Limb (tissue), 2 donors: ENCODE data around the gene GPR150.
A peak's percentile ranks its signal among the peaks of the same experiment; 100 is the strongest.

ENCODE experiments used
- DNase-seq, 2 donors: peaks; one replicate each; pipeline ENCODE4 v3.0.0-alpha.2; 2016; ENCODE audit errors: extremely low spot score in 2 of 2

Gene GPR150

GRCh38 chr5:95620030-95620869 is at the start of gene GPR150:
Gene GPR150, plus strand, starts transcription at chr5:95620087. Its CDS starts 189 bp downstream, at chr5:95620276.
- DNase-seq = no peak

GRCh38 chr5:95572016-95572415 is 47.9 kb upstream of the GPR150 start:
- no peak for DNase-seq

GRCh38 chr5:95581576-95581975 is 38.3 kb upstream of the GPR150 start:
- no peak for DNase-seq

- DNase-seq = no peak
Observed at GRCh38 chr5:95583992-95584391, 35.9 kb upstream of the GPR150 start.

GRCh38 chr5:95590880-95591279 is 29.0 kb upstream of the GPR150 start:
- DNase-seq = no peak

- DNase-seq = no peak
Observed at GRCh38 chr5:95591490-95591901, 28.4 kb upstream of the GPR150 start.

GRCh38 chr5:95595289-95595931 is 24.5 kb upstream of the GPR150 start:
- DNase-seq = no peak

- DNase-seq = no peak
Observed at GRCh38 chr5:95599252-95599651, 20.6 kb upstream of the GPR150 start.

GRCh38 chr5:95600557-95600956 is 19.3 kb upstream of the GPR150 start:
- no peak for DNase-seq

GRCh38 chr5:95605786-95606185 is 14.1 kb upstream of the GPR150 start:
- DNase-seq = no peak

- DNase-seq = no peak
Observed at GRCh38 chr5:95606419-95606818, 13.5 kb upstream of the GPR150 start.

GRCh38 chr5:95609711-95610110 is 10.2 kb upstream of the GPR150 start:
- no peak for DNase-seq

GRCh38 chr5:95610546-95610945 is 9.3 kb upstream of the GPR150 start:
- no peak for DNase-seq

GRCh38 chr5:95611396-95611795 is 8.5 kb upstream of the GPR150 start:
- DNase-seq = no peak

- DNase-seq = no peak
Observed at GRCh38 chr5:95613514-95613913, 6.4 kb upstream of the GPR150 start.

GRCh38 chr5:95615164-95615467 is 4.8 kb upstream of the GPR150 start:
- no peak for DNase-seq

GRCh38 chr5:95617057-95617456 is 2.8 kb upstream of the GPR150 start:
- DNase-seq = no peak

- no peak for DNase-seq
Observed at GRCh38 chr5:95619096-95619495, 791 bp upstream of the GPR150 start.

- DNase-seq = no peak
Observed at GRCh38 chr5:95619514-95620029, 315 bp upstream of the GPR150 start.

GRCh38 chr5:95620870-95621838 is 1.3 kb downstream of the GPR150 start:
- peak in 1 of 2 donors; percentile 66 for DNase-seq

GRCh38 chr5:95621839-95622629 is 2.1 kb downstream of the GPR150 start:
- DNase-seq = no peak
